GM21619 (cell line): ENCODE data around the gene PPP2R5C.

Source experiments
- ATAC-seq: cut with Tn5 transposase; IDR thresholded peaks from one replicate; pipeline ENCODE4 v1.9.1; 2021; ENCODE audit not compliant: unreplicated experiment

The PPP2R5C gene

GRCh38 chr14:101909371-101910096 lies 148.0 kb downstream of the PPP2R5C start:
- ATAC-seq, result no peak

GRCh38 chr14:101912841-101913240 lies 151.3 kb downstream of the PPP2R5C start:
- no peak for ATAC-seq

DNA sequence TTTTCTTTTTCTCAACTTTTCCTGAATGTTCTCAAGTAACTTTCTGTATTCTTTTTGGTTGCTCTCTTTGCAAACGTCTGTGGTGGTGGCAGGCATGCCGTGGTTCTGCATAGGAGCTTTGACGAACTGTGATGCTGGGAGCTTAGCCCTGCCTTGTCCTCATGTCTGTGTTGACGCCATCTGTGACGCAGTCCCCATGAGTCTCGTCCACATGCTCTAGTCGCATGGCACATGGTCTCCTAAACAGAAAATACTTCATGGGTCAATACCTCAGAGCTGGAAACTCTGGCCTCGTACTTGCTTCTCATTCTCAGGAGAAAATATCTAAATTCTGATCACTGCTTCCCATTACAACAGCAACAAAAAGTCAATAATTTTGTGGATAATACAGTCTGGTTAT lies 152.6 kb downstream of the PPP2R5C start:
- no peak for ATAC-seq

DNA sequence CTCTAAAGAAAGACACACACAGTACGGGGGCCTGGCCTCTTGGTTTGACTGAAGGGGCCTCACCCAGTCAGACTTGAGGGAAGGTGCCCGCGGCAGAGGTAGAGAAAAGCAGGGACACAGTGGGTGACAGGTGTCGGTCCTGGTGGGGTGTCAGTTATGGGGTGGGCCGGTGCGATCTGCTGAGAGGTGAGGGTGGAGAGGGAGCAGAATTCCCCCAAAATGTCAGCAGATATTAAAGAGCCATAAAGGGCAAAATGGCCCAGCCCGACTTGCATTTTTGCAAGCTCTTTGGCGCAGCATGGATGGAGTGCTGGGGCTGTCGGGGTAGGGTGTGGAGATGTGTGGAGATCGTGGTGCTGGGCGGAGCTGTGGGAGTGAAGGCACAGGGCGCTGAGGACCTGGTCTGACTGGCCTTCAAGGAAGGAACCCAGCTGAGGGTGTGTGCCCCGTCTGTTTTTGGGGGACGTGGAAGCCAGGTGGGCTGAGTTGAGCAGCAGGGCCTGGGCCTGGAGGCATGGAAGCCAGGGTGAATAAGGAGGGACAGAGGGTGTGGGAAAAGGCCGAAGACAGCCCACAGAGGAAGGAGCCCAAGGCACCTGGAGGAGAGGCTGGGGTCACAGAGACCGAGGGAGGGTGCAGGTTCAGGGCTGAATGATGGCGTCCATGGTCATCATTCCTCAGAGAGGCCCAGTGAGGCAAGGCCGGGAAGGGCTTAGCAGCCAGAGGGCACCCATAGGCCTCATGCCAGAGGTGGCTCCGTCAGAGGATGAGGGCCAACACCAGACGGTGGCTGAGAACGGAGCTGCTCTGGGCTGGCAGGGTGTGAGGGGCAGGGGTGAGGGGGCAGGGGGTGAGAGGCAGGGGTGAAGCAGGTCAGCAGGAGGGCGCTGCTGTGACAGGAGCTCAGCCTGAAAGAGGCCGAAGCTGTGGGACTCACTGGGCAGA lies 154.6 kb downstream of the PPP2R5C start:
- no peak for ATAC-seq

- no peak for ATAC-seq
These were observed 155.4 kb downstream of the PPP2R5C start for GRCh38 chr14:101916816-101917412.

DNA sequence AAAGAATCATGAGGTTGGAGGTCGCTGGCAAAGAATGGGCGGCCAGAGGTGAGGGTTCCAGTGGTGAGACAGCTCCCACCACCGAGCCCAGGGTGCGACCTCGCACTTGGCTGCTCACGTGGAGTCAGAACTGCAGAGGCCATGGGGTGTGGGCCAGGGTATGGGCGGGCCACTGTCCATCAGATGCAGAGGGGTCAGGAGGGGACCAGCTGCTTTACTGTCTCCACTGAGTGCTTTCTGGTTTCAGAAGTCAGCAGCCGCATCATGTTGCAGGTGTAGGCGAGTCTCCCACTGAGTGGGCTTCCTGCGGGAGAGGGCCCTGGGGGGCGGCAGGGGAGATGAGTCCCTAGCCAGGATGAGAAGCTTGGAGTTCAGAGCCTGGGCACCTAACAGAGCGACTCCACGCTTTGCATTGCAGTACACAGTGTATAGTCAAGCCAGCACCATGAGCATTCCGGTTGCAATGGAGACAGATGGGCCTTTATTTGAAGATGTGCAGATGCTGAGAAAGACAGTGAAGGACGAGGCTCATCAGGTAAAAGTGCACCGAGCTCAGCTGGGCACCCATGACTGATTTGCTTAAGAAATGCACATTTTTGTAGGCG lies 156.0 kb downstream of the PPP2R5C start:
- no peak for ATAC-seq

DNA sequence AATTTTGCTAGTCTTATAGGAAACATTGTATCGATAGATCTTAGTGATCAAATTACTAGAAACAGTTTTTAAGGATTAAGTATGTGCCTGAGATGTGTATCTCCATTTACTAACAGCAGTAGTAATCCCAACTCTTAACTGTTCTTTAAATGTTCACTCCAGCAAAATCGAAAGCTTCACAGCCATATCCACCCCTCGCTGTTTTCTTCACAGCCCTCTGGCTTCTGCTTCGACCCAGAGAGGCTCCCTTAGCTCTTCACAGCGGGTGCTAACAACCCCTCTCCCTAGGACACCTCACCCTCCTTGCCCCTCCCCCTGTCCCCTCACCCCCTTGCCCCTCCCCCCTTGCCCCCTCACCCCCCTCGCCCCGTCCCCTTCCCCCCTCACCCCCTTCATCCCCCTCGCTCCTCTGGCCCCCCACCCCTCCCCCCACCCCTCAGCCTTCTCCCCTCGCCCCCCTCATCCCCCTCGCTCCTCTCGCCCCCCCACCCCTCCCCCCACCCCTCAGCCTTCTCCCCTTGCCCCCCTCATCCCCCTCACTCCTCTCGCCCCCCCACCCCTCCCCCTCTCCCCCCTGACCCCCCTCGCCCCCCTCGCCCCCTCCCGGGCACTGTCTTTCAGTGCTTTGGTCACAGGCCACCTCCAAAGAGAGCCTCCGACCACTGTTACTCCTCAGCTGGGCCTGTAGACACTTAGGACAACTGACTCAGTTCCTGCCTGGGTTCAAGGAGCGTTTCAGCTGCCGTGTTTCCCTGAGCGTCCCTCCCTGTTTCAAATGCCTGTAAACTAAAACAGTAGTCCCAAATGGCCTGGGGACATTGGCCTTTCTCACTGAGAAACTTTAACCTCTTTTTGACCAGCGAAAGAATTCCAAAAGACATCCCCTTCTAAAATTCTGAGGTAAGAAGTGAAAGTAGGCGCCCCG lies 156.8 kb downstream of the PPP2R5C start:
- no peak for ATAC-seq

- no peak for ATAC-seq
These were observed 158.8 kb downstream of the PPP2R5C start for GRCh38 chr14:101920271-101920670.

- ATAC-seq, result no peak
These were observed 161.4 kb downstream of the PPP2R5C start for GRCh38 chr14:101922866-101923265.

DNA sequence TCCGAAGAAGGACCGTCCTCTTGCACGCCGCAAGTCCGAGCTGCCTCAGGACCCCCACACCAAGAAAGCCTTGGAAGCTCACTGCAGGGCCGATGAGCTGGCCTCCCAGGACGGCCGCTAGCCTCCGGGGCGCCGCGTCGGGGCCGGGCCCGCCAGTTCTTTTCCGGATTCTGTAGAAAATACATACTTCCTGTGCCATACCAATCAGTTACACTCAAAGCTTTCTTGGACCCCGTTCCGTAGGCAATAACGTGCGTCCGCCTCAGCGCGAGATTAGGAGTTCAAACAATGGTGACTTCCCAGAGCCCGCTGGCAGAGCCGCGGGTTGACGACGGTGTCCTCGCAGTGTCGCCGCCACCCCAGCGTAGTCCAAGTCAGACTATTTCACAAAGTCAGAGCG lies 163.6 kb downstream of the PPP2R5C start:
- no peak for ATAC-seq

DNA sequence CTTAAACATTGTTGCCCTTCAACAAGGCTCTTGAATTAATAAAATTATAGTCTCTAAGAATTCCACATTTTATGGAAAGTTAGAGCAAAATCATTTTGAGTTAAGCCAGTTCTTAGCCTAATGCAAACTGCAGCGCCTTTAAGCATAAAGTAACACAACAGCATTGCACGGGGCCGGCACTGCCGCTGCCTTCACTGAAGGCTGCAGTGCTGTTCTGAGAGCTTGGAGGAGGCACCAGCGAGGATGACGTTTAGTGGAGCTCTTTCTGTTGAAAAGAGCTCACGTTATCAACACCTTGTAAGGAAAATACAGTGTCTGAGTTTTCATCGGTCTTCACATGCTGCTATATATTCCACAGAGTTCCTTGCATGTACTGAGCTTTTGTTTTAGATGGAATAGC lies 164.6 kb downstream of the PPP2R5C start:
- ATAC-seq, result no peak

GRCh38 chr14:101926620-101927019 lies 165.1 kb downstream of the PPP2R5C start:
- no peak for ATAC-seq

- no peak for ATAC-seq
These were observed 166.3 kb downstream of the PPP2R5C start for GRCh38 chr14:101927859-101928258.

- no peak for ATAC-seq
These were observed 166.9 kb downstream of the PPP2R5C start for GRCh38 chr14:101928415-101928841.

- ATAC-seq, result no peak
These were observed 167.6 kb downstream of the PPP2R5C start for GRCh38 chr14:101929096-101929495.

- ATAC-seq, result no peak
These were observed 168.4 kb downstream of the PPP2R5C start for GRCh38 chr14:101929946-101930345.

- ATAC-seq, result no peak
These were observed 171.2 kb downstream of the PPP2R5C start for GRCh38 chr14:101932673-101933072.

DNA sequence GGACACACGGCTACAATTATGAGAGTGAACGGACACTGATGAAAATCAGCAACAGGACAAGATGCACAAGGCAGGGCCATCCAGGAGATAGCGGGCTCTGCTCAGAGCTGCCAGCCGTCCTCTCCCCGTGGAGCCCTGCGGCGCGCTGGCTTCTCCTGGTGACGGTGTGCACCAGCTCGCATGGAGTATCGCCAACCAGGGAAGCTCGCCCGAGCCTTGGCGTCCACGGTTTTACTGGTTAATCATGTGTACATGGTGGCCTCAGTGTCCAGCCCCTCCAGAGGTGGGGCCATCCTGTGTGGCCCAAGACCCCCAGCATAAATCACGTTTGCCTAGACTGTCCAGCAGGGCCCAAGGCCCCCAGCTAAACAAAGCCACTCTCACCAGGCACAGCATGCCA lies 171.7 kb downstream of the PPP2R5C start:
- no peak for ATAC-seq

- ATAC-seq, result no peak
These were observed 173.2 kb downstream of the PPP2R5C start for GRCh38 chr14:101934601-101935150.
